ENCODE data around the gene H19.

The H19 gene

GRCh38 chr11:1997755-1998154 is at the start of gene H19:
Gene H19 (minus strand): TSS chr11:1997842.
- DNase-seq: no peak

GRCh38 chr11:2041963-2042362 is 44.3 kb upstream of the H19 start:
- DNase-seq: no peak

GRCh38 chr11:2041153-2041552 is 43.5 kb upstream of the H19 start:
- no peak for DNase-seq

- DNase-seq: no peak
Observed at GRCh38 chr11:2039198-2039759, 41.6 kb upstream of the H19 start.

GRCh38 chr11:2036863-2037486 is 39.3 kb upstream of the H19 start:
- no peak for DNase-seq

GRCh38 chr11:2035382-2035781 is 37.7 kb upstream of the H19 start:
- no peak for DNase-seq

GRCh38 chr11:2031058-2031457 is 33.4 kb upstream of the H19 start:
- DNase-seq: no peak

- no peak for DNase-seq
Observed at GRCh38 chr11:2027708-2028107, 30.1 kb upstream of the H19 start.

- DNase-seq: no peak
Observed at GRCh38 chr11:2015025-2015424, 17.4 kb upstream of the H19 start.

- no peak for DNase-seq
Observed at GRCh38 chr11:2012440-2012839, 14.8 kb upstream of the H19 start.

- no peak for DNase-seq
Observed at GRCh38 chr11:2004466-2004865, 6.8 kb upstream of the H19 start.

GRCh38 chr11:2002807-2003206 is 5.2 kb upstream of the H19 start:
- no peak for DNase-seq

- DNase-seq: no peak
Observed at GRCh38 chr11:2002042-2002776, 4.6 kb upstream of the H19 start.

- no peak for DNase-seq
Observed at GRCh38 chr11:1998861-1999260, 1.2 kb upstream of the H19 start.

- DNase-seq: no peak
Observed at GRCh38 chr11:1998290-1998689, 648 bp upstream of the H19 start.

- DNase-seq: no peak
Observed at GRCh38 chr11:1994121-1994520, 3.5 kb downstream of the H19 start.

GRCh38 chr11:1992111-1992510 is 5.5 kb downstream of the H19 start:
- DNase-seq: no peak

GRCh38 chr11:1990872-1991578 is 6.6 kb downstream of the H19 start:
- no peak for DNase-seq

- DNase-seq: no peak
Observed at GRCh38 chr11:1989953-1990352, 7.7 kb downstream of the H19 start.

GRCh38 chr11:1988667-1989317 is 8.8 kb downstream of the H19 start:
- DNase-seq: no peak

GRCh38 chr11:1988174-1988573 is 9.5 kb downstream of the H19 start:
- DNase-seq: no peak

GRCh38 chr11:1987024-1987423 is 10.6 kb downstream of the H19 start:
- DNase-seq: no peak

- no peak for DNase-seq
Observed at GRCh38 chr11:1983601-1983961, 14.1 kb downstream of the H19 start.

All from HCEC 1CT (cell line).